ENCODE results near the gene MEGF11.

MEGF11 gene

DNA sequence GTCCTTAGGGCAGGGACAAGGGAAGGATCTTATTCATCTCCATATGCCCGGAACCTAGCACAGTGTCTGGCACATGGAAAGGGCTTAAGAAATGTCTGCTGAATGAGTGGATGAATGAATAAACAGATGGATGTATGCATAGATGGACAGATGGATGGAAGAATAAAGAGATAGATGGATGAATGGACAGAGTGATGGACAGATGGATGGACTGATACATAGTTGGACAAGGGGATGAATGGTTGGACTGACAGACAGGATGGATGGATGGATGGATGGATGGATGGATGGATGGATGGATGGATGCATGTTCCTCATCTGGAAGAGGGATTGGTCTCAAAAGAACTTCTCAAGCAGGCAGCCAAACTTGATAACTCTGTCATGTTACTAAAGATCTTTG, 177.6 kb downstream of the MEGF11 start:
- TF ChIP-seq, protein P1, sequence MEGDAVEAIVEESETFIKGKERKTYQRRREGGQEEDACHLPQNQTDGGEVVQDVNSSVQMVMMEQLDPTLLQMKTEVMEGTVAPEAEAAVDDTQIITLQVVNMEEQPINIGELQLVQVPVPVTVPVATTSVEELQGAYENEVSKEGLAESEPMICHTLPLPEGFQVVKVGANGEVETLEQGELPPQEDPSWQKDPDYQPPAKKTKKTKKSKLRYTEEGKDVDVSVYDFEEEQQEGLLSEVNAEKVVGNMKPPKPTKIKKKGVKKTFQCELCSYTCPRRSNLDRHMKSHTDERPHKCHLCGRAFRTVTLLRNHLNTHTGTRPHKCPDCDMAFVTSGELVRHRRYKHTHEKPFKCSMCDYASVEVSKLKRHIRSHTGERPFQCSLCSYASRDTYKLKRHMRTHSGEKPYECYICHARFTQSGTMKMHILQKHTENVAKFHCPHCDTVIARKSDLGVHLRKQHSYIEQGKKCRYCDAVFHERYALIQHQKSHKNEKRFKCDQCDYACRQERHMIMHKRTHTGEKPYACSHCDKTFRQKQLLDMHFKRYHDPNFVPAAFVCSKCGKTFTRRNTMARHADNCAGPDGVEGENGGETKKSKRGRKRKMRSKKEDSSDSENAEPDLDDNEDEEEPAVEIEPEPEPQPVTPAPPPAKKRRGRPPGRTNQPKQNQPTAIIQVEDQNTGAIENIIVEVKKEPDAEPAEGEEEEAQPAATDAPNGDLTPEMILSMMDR (conservative IDR thresholded peaks at IDR 0.05; ENCODE audit: low read depth, low read length), result no peak
- no peak for DNase-seq (ENCODE audit: low read depth)
- no peak overlapping the region for H3K4me3 ChIP-seq (ENCODE audit: low read length)

DNA sequence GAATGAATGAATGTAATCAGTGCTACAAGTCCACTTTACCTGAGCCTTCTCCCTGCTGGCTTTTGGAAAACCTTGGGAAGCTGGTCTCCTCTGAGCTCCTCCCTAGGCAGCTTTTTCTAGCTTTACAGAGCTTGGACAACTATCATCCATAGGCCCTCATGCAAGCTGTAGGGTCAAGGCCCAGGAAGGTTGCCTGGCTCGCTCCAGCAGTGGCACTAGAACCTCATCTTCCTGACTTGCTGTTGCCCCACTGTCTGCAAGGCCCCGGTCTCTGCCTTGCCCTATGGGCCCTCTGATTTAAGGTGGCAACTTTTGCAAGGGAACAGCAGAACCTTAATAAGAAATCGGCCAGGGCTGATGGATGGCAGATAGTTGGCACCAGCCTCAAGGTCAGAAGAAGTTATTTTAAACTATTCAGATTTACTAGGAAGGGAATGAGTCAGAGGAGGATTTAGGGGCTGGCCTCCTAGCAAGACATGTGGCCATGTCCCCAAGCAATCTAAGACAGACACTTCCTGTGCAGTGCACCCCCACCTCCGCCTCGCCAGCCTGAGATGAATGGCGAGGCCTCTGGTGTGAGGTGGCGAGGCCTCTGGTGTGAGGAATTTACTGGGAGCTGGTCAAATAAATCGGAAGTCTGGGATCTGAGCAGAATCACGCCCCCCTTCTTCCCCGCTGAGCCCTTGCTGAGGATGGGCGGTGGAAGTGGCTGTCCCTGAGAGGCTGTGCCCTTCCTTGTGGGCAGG, 180.8 kb downstream of the MEGF11 start:
- no peak overlapping the region for H3K4me3 ChIP-seq (ENCODE audit: low read length)
- TF ChIP-seq, protein P1 (conservative IDR thresholded peaks at IDR 0.05; ENCODE audit: low read depth, low read length), result no peak
- peak; percentile 27 for DNase-seq (ENCODE audit: low read depth)

DNA sequence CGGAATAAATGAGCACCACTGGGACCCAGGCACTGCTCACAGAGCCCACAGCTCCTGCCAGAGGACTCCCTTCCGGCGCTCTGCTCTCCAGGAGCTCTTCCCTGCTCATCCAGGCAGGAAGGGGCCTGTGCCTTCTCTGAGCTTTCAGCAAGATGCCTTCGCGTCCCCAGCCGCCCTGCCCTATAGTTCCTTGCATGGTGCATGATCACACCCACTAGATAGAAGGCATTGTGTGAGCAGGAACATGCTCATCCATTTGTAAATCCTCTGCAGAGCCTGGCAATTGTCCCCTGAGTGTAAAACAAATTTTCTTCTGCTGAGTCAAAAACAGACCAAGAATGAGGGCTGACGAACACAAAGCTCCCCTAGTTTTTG, 181.6 kb downstream of the MEGF11 start:
- TF ChIP-seq, protein P1 (conservative IDR thresholded peaks at IDR 0.05; ENCODE audit: low read depth, low read length), result no peak
- DNase-seq (ENCODE audit: low read depth), result no peak
- no peak overlapping the region for H3K4me3 ChIP-seq (ENCODE audit: low read length)

DNA sequence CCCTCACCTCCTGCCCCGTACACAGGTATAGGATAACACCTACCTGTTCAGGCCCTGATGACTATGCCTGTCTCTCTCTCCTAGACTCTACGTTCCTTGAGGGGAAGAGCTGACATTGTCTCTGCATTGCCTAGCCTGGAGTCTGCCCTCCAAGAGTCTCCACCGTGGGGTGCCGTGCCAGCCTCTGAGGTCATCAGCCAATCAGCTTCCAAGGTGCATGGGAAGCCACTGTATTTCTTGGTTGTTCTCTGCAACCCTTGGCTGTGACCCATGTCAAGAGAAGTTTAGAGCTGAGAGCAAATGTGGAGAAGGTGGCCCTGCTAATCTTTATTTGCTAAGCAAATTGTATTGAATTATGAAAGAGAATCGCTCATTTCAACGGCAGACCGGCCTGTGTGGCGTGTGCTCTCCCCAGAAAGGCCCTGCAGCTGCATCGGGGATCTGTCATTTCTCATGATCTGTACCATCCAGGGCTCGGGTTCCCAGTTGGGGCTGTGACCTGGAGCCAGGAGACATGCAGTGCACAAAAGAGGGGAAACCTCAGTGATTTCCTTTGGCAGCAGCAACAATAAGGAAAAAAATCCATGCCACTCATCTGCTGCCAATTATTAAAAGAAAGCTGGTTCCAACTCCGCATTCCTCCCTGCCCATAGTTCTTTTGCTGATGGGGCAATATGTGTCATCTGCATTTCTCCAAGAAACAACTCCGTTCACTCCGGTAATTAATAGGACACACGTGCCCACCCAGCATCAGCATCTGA, 182.2 kb downstream of the MEGF11 start:
- no peak overlapping the region for H3K4me3 ChIP-seq (ENCODE audit: low read length)
- TF ChIP-seq, protein P1 (conservative IDR thresholded peaks at IDR 0.05; ENCODE audit: low read depth, low read length), result no peak
- no peak for DNase-seq (ENCODE audit: low read depth)

DNA sequence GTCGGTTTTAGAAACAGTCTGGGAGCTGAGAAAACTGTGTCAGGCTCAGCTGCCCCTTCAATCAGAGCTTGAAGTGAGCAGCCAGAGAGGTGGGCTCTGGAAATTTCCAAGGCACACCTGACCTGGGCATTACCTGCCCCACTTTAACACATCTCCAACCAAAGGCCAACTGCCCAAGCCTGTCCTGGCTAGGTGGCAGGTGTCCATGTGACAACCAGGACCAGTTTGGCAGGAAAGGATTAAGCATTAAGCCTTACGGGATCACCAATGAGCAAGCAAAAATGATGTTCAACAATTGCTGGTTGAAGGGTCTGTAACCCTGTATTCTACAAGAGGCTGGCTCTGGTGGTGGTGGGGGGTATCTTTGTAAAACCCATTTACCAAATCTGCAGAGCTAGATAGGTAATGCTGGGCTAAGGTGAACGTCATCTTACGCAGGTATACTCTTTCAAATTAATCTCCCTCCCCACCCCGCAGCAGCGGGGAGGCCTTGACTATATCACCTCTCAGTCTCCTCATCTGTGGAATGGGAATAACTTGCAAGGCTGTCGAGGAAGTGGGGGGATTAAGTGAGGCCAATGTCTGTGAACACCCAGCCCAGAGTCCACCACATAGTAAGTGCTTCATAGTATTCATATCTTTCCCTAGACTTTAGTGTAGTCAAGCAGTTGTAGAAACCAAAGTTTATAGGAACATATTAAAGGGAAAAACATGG, 183.2 kb downstream of the MEGF11 start:
- DNase-seq (ENCODE audit: low read depth), result no peak
- H3K4me3 ChIP-seq (ENCODE audit: low read length), result no peak overlapping the region
- TF ChIP-seq, protein P1 (conservative IDR thresholded peaks at IDR 0.05; ENCODE audit: low read depth, low read length), result no peak

DNA sequence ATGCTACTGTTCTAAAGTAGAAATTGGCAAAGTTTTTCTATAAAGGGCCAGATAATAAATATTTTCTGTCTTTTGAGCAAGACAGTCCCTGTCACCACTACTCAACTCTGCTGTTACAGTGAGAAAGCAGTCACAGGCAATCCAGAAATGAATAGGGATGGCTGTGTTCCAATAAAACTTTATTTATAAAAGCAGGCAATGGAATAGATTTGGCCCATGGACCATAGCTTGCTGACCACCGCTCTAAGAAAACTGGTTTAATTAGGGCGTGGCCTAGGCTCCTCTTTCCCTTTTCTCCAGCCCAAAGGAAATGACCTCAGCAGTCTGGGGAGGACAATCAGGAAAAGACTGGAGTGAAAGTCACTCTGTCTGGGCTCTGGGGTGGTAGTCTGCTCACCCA, 183.8 kb downstream of the MEGF11 start:
- no peak for DNase-seq (ENCODE audit: low read depth)
- H3K4me3 ChIP-seq (ENCODE audit: low read length), result no peak overlapping the region
- TF ChIP-seq, protein P1 (conservative IDR thresholded peaks at IDR 0.05; ENCODE audit: low read depth, low read length), result no peak

Measured in retinal pigment epithelial cell (primary cell).